Panc1 (cell line): ENCODE results near the gene NCAM1. TPM values are rescaled to one million over a fixed set of nuclear protein-coding genes. Genes with fewer than 3 reads are reported as not detected.
A peak's percentile ranks its signal among the peaks of the same experiment; 100 is the strongest.

Experiments
- ATAC-seq: fragments of 200-7000 bp; cut with Tn5 transposase; 2 replicates; pipeline ENCODE4 v1.9.1; 2020; ENCODE audit warnings: mild to moderate bottlenecking, moderate library complexity
- BruUV-seq: library from RNA; stranded (reverse); fragments of 400-500 nt; replicated peaks from 2 replicates; lab custom pipeline; 2021; lab: Mats Ljungman, UMichigan
- CTCF ChIA-PET: fragments of 300-600 bp; sonication (Branson Sonifier 250); formaldehyde crosslinking; loops from one replicate; lab custom pipeline; 2022; ENCODE audit warnings: antibody characterized with exemption; lab: Charles Lee
- POLR2A ChIA-PET: fragments of 300-600 bp; sonication (Branson Sonifier 250); formaldehyde crosslinking; loops from one replicate; lab custom pipeline; 2022; ENCODE audit warnings: antibody characterized with exemption; lab: Charles Lee
- DNase-seq: peaks from one replicate; pipeline ENCODE4 v3.0.0-alpha.2; 2010; ENCODE audit warnings: low read depth, low spot score
- H3K27ac ChIP-seq: 2 replicates; pipeline ENCODE4 v1.5.1; 2011; ENCODE audit warnings: mild to moderate bottlenecking, low read length, inconsistent platforms
- H3K27me3 ChIP-seq: fragments of 200-500 bp; sonication (Bioruptor generic); 2 replicates; pipeline ENCODE4 v1.6.0; 2014; ENCODE audit warnings: low read length, inconsistent platforms; ENCODE audit not compliant: control insufficient read depth, insufficient read depth
- H3K36me3 ChIP-seq: fragments of 200-500 bp; sonication (Bioruptor generic); 2 replicates; pipeline ENCODE4 v1.5.1; 2014; ENCODE audit warnings: inconsistent platforms, mild to moderate bottlenecking, low read length, moderate library complexity; ENCODE audit not compliant: control insufficient read depth, insufficient read depth
- H3K4me1 ChIP-seq: 2 replicates; pipeline ENCODE4 v1.5.1; 2011; ENCODE audit warnings: inconsistent platforms, mild to moderate bottlenecking, low read length, moderate library complexity; ENCODE audit not compliant: control insufficient read depth, insufficient read depth
- H3K4me3 ChIP-seq, 2 experiments: 2 replicates each; pipeline ENCODE4 v1.5.1; 2011 to 2012; ENCODE audit warnings: low read depth in 2 of 2, low read length in 2 of 2, mild to moderate bottlenecking in 2 of 2, inconsistent platforms in 1 of 2, moderate library complexity in 1 of 2
- H3K9me3 ChIP-seq: fragments of 200-500 bp; sonication (Bioruptor generic); 2 replicates; pipeline ENCODE4 v1.5.1; 2014; ENCODE audit warnings: low read depth, mild to moderate bottlenecking, inconsistent platforms, low read length, moderate library complexity; ENCODE audit not compliant: control insufficient read depth, insufficient read depth
- POLR2AphosphoS5 ChIP-seq: IDR thresholded peaks from 2 replicates; pipeline ENCODE4 v1.6.1; 2012; ENCODE audit warnings: mild to moderate bottlenecking, low read depth, low read length, moderate library complexity
- REST ChIP-seq, 2 experiments: IDR thresholded peaks; 2 replicates each; pipeline ENCODE4 v1.6.1; 2011 to 2012; ENCODE audit warnings: low read depth in 2 of 2, control low read depth in 1 of 2, low read length in 1 of 2, mild to moderate bottlenecking in 1 of 2, moderate library complexity in 1 of 2; ENCODE audit not compliant: insufficient read depth in 1 of 2
- SIN3A ChIP-seq: IDR thresholded peaks from 2 replicates; pipeline ENCODE4 v1.6.1; 2012; ENCODE audit warnings: low read depth, mild to moderate bottlenecking, low read length, moderate library complexity, borderline replicate concordance; ENCODE audit not compliant: insufficient read depth
- TCF7L2 ChIP-seq: IDR thresholded peaks from 2 replicates; pipeline ENCODE4 v1.6.1; 2011; ENCODE audit warnings: mild to moderate bottlenecking, low read depth, low read length, inconsistent platforms
- in situ Hi-C: cut with HindIII; loops from 2 replicates; pipeline ENCODE4 v1.10.0; 2016; ENCODE audit warnings: low sequenced_read_pairs, low pct_unique_long_range_greater_than_20kb
- intact Hi-C: fragments of 100-400 bp; cut with micrococcal nuclease; formaldehyde crosslinking; loops from one replicate; pipeline ENCODE4 v1.10.0; 2022; ENCODE audit not compliant: unreplicated experiment
- total RNA-seq: library from RNA; stranded (reverse); gene quantifications from one replicate; pipeline ENCODE4 v1.2.1, GENCODE V29; 2021; ENCODE audit not compliant: unreplicated experiment
- TF ChIP-seq, protein P1 (sequence below): fragments of 450-650 bp; IDR thresholded peaks from 2 replicates; pipeline ENCODE4 v1.5.1; 2017; ENCODE audit warnings: mild to moderate bottlenecking

NCAM1 gene
- total RNA-seq, 1 experiment from 2014 or later = 0.18 TPM

GRCh38 chr11:113087706-113088105 is 126.5 kb downstream of the NCAM1 start:
- H3K4me1 ChIP-seq = no peaks in the 10 kb centered on the region
- no peaks in the 10 kb centered on the region for H3K9me3 ChIP-seq
- intact Hi-C loops = no loop called here
- TF ChIP-seq, protein P1, sequence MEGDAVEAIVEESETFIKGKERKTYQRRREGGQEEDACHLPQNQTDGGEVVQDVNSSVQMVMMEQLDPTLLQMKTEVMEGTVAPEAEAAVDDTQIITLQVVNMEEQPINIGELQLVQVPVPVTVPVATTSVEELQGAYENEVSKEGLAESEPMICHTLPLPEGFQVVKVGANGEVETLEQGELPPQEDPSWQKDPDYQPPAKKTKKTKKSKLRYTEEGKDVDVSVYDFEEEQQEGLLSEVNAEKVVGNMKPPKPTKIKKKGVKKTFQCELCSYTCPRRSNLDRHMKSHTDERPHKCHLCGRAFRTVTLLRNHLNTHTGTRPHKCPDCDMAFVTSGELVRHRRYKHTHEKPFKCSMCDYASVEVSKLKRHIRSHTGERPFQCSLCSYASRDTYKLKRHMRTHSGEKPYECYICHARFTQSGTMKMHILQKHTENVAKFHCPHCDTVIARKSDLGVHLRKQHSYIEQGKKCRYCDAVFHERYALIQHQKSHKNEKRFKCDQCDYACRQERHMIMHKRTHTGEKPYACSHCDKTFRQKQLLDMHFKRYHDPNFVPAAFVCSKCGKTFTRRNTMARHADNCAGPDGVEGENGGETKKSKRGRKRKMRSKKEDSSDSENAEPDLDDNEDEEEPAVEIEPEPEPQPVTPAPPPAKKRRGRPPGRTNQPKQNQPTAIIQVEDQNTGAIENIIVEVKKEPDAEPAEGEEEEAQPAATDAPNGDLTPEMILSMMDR = no peak
- TF ChIP-seq TCF7L2 (no peak), REST (IDR thresholded peaks at IDR 0.05; ENCODE audit: insufficient read depth in 1 of 2, low read depth in 2 of 2, low read length in 1 of 2) (no peak), SIN3A (no peak), POLR2AphosphoS5 (no peak)
- H3K4me3 ChIP-seq = no peak overlapping the region
- ChIA-PET POLR2A (no interaction called here), CTCF (no interaction called here)
- no TSS peak for BruUV-seq
- H3K27ac ChIP-seq = no peak overlapping the region
- 0 out of 2 replicates have a peak, but pooled peaks cover 3% of the 10 kb centered on the region for H3K27me3 ChIP-seq
- DNase-seq = no peak
- in situ Hi-C loops = no loop called here
- H3K36me3 ChIP-seq = no peaks in the 10 kb centered on the region
- ATAC-seq = no peak

DNA sequence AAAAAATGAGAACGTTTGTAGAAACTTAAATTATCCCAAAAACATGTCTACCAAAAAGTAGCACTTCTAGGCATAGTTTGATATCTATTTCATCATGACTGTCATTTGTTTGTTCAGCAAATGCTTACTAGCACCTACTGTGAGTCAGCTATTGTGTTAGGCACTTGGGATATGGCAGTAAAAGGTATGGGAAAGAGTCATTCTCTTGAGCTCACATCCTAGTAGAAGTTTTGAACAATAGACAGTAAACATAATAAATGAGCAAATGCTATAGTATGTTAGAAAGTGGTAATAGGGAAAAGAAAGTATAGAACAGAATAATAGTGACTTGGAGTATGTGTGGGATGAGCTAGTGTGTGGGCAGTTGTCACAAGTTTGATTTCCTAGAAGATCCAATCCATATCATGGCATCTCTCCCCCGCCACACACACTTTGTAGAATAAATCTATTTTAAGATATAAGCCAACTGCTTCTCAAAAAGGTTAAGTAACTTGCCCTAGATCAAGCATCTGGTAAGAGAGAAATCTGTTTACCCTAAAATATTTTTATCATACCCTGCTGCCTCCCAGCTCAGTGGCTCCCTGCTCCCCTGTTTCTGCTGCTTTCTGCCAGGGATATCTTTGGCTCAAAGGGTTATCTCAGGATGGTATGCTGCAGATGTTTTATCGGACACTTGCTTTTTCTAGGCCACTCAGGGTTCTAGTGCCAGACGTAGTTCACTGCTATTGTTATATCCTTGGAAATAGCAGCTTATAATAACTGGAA is 129.7 kb downstream of the NCAM1 start:
- peak; percentile 17 for DNase-seq
- Histone ChIP-seq H3K4me1 (no peaks in the 10 kb centered on the region), H3K27me3 (0 out of 2 replicates have a peak, but pooled peaks cover 5% of the 10 kb centered on the region), H3K9me3 (no peaks in the 10 kb centered on the region), H3K36me3 (no peaks in the 10 kb centered on the region), H3K4me3 (no peak overlapping the region), H3K27ac (no peak overlapping the region)
- POLR2A ChIA-PET = no interaction called here
- BruUV-seq = no TSS peak
- TF ChIP-seq REST (IDR thresholded peaks at IDR 0.05; ENCODE audit: insufficient read depth in 1 of 2, low read depth in 2 of 2, low read length in 1 of 2) = no peak
- no peak for TF ChIP-seq POLR2AphosphoS5
- TF ChIP-seq, protein P1 = no peak
- ATAC-seq = no peak
- in situ Hi-C loops = no loop called here
- CTCF ChIA-PET = no interaction called here
- intact Hi-C loops = no loop called here
